ENCODE results near the gene EGFR.

EGFR gene

DNA sequence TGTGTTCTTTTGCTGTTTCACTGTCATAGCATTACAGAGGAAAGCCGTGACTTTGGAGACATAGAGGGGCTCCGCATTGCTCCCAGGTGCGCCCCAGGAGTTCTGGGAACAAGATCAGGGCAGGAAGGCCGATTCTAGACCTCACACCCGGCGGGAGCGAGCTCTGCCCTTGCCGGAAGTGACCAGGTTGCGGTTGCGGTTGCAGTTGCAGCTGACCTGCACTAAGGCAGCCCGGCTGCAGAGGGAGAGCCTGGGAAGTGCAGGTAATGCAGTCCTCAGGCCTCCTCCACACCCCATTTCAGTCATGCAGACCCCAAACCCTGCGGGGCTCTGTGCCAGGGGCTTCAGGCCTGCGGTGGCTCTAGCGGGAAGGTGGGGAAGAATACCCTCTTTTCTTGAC, 216.3 kb downstream of the EGFR start:
- Histone ChIP-seq H3K27me3 (ENCODE audit: control insufficient read depth, insufficient read depth, low read length) (no peaks in the 10 kb centered on the region), H3K9me3 (ENCODE audit: control insufficient read depth, insufficient read depth, low read depth, low read length) (no peaks in the 10 kb centered on the region), H3K36me3 (ENCODE audit: control insufficient read depth, insufficient read depth, low read length) (no peaks in the 10 kb centered on the region), H3K4me3 (ENCODE audit: low read depth, low read length) (no peak overlapping the region), H3K4me1 (ENCODE audit: control insufficient read depth, insufficient read depth, low read length) (no peaks in the 10 kb centered on the region), H3K27ac (ENCODE audit: low read depth, low read length) (no peak overlapping the region), H3K9ac (ENCODE audit: low read length) (no peak overlapping the region)

DNA sequence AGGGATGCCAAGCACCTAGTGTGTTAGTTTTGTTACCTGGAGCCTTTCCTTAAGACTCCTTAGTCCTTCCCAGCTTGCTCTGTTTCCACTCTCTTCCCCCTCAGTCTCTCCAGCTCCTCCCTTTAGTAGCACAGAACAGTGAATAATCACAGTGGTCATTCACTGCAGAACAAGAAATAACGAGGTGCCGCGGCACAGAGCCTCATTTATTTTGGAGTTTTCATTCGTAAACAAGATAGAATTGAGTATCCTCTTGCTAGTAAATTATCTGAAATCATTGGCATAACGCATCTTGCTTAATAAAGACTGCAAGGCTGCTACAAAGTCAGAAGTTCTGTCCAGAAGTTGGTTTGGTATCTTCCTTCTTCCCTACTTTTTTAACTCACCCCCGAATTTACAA, 217.0 kb downstream of the EGFR start:
- H3K9me3 ChIP-seq (ENCODE audit: control insufficient read depth, insufficient read depth, low read depth, low read length) = no peaks in the 10 kb centered on the region
- H3K27ac ChIP-seq (ENCODE audit: low read depth, low read length) = no peak overlapping the region
- no peaks in the 10 kb centered on the region for H3K36me3 ChIP-seq (ENCODE audit: control insufficient read depth, insufficient read depth, low read length)
- H3K4me1 ChIP-seq (ENCODE audit: control insufficient read depth, insufficient read depth, low read length) = no peaks in the 10 kb centered on the region
- no peak overlapping the region for H3K4me3 ChIP-seq (ENCODE audit: low read depth, low read length)
- H3K9ac ChIP-seq (ENCODE audit: low read length) = no peak overlapping the region
- H3K27me3 ChIP-seq (ENCODE audit: control insufficient read depth, insufficient read depth, low read length) = no peaks in the 10 kb centered on the region

DNA sequence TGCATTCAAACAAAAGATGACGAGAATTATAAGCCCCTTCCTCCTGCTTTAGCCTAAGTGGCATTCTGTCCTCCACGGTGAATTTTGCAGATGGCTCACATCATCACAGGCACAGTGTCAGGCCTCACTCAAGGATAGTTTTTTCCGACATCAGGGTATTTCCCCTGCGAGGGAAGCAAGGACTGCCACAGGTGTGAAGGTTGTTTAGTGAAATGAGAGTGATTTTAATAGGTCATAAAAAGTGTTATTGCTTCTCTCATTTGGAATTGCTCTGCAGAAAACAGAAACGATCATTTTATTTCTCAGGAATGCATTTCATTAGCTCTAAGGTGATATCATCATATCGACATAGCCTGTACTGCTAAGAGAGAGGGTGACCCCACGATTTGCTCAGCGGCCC, 217.7 kb downstream of the EGFR start:
- H3K4me1 ChIP-seq (ENCODE audit: control insufficient read depth, insufficient read depth, low read length) = no peaks in the 10 kb centered on the region
- H3K27ac ChIP-seq (ENCODE audit: low read depth, low read length) = no peak overlapping the region
- no peak overlapping the region for H3K9ac ChIP-seq (ENCODE audit: low read length)
- H3K4me3 ChIP-seq (ENCODE audit: low read depth, low read length) = no peak overlapping the region
- H3K36me3 ChIP-seq (ENCODE audit: control insufficient read depth, insufficient read depth, low read length) = no peaks in the 10 kb centered on the region
- H3K9me3 ChIP-seq (ENCODE audit: control insufficient read depth, insufficient read depth, low read depth, low read length) = no peaks in the 10 kb centered on the region
- no peaks in the 10 kb centered on the region for H3K27me3 ChIP-seq (ENCODE audit: control insufficient read depth, insufficient read depth, low read length)

DNA sequence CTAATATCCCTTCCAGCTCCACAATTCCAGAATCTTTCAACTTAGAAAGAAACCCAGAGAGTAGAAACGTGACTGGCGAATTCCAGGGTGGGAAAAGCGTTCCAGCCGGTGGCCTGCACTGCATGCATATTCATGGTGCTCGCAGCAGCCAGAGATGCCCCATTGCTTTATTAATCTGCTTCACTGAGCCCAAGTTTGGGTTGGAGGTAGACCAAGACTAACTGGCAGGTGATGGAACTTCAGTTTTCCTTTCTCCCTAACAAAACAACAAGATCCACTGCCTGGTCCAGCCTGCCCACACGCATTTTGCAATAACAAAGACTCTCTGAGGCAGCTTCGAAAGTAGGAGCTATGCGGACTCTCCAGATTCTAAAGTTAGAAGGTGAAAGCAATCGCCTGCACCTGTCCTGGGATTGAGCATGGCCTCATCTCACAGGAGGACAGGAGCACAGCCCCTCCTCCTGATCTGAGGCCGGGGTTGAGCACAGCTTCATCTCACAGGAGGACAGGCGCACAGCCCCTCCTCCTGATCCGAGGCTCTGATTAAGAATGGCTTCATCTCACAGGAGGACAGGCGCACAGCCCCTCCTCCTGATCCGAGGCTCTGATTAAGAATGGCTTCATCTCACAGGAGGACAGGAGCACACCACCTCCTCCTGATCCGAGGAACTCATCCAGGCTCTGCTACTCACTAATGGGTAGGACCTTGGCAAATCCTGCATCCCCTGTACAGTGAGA, 218.5 kb downstream of the EGFR start:
- Histone ChIP-seq H3K9ac (ENCODE audit: low read length) (no peak overlapping the region), H3K27ac (ENCODE audit: low read depth, low read length) (no peak overlapping the region), H3K9me3 (ENCODE audit: control insufficient read depth, insufficient read depth, low read depth, low read length) (no peaks in the 10 kb centered on the region), H3K4me1 (ENCODE audit: control insufficient read depth, insufficient read depth, low read length) (no peaks in the 10 kb centered on the region), H3K4me3 (ENCODE audit: low read depth, low read length) (no peak overlapping the region), H3K36me3 (ENCODE audit: control insufficient read depth, insufficient read depth, low read length) (no peaks in the 10 kb centered on the region), H3K27me3 (ENCODE audit: control insufficient read depth, insufficient read depth, low read length) (no peaks in the 10 kb centered on the region)

DNA sequence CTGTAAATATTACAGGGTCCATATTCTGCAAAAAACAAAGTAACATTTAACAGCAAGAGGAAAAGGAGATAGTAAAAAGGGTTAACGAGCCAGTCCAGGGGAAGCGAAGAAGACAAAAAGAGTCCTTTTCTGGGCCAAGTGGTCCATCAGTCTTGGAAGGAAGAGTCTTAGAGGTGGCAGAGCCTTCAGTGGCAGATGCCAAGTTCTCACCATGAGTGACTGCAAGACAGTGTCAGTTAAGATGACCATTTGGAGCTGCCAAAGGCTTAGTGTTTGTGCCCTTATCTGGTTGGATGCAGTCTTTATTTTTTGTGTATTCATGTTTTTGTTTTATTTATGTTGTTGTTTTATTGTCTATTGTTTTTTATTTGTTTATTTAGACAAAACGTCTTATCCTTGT, 220.6 kb downstream of the EGFR start:
- no peaks in the 10 kb centered on the region for H3K27me3 ChIP-seq (ENCODE audit: control insufficient read depth, insufficient read depth, low read length)
- H3K4me3 ChIP-seq (ENCODE audit: low read depth, low read length) = no peak overlapping the region
- no peaks in the 10 kb centered on the region for H3K9me3 ChIP-seq (ENCODE audit: control insufficient read depth, insufficient read depth, low read depth, low read length)
- no peak overlapping the region for H3K27ac ChIP-seq (ENCODE audit: low read depth, low read length)
- H3K4me1 ChIP-seq (ENCODE audit: control insufficient read depth, insufficient read depth, low read length) = no peaks in the 10 kb centered on the region
- no peak overlapping the region for H3K9ac ChIP-seq (ENCODE audit: low read length)
- no peaks in the 10 kb centered on the region for H3K36me3 ChIP-seq (ENCODE audit: control insufficient read depth, insufficient read depth, low read length)

DNA sequence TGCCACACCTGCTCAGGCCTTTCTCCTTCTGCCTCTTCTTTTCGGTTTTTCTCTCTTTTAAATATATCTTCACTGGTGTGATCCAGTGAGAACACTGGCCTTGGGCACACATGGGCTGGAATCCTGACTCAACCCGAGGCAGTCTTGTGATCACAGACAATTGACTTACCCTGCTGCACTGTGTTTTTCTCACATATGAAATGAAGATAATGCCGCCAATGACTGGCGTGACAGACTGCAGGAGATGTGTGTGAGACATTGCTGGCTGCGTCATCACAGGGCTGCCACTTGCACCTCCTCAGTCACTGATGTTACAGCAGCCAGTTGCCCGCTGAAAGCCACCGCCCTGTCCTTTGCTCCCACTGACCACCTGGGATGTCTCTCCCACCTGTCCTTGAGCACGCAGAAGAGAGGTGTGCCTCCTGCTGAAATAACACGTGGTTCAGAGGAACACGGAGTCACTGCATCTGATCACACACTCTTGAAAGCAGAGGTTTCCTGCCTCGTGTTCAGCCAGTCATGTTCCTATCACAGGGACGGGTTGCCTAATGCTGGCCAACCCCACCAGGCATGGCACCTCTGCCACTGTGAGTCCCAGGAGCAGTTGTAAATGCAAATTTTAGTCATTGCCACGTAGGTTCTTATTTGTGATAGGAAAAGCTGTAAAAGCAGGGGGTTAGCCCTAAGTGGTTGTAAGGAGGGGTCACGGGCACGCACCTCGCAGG, 221.8 kb downstream of the EGFR start:
- H3K27me3 ChIP-seq (ENCODE audit: control insufficient read depth, insufficient read depth, low read length) = no peaks in the 10 kb centered on the region

DNA sequence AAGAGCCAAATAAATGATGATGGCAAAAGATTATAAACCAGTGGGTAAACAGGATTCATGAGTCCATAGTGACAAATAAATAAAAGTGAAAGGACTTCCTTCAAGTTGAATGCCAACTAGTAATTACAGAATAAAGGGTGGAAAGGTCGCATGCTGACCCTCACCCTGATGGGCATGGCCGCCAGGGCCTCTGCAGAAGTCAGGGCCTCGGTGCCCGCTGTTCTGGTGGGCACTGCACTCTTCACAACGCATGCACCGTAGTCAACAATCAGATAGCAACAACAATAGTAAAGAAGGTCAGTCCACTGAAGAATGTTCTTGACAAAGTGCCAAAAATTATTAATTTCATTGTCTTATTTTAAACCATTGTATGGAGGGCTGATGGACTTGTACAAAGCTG, 223.1 kb downstream of the EGFR start:
- no peak overlapping the region for H3K9ac ChIP-seq (ENCODE audit: low read length)
- no peaks in the 10 kb centered on the region for H3K4me1 ChIP-seq (ENCODE audit: control insufficient read depth, insufficient read depth, low read length)
- no peaks in the 10 kb centered on the region for H3K9me3 ChIP-seq (ENCODE audit: control insufficient read depth, insufficient read depth, low read depth, low read length)
- H3K27ac ChIP-seq (ENCODE audit: low read depth, low read length) = no peak overlapping the region
- no peak overlapping the region for H3K4me3 ChIP-seq (ENCODE audit: low read depth, low read length)
- H3K27me3 ChIP-seq (ENCODE audit: control insufficient read depth, insufficient read depth, low read length) = no peaks in the 10 kb centered on the region
- no peaks in the 10 kb centered on the region for H3K36me3 ChIP-seq (ENCODE audit: control insufficient read depth, insufficient read depth, low read length)

More for the DNA sequence above, 221.8 kb downstream of the EGFR start:
- Histone ChIP-seq H3K9me3 (ENCODE audit: control insufficient read depth, insufficient read depth, low read depth, low read length) (no peaks in the 10 kb centered on the region), H3K27ac (ENCODE audit: low read depth, low read length) (no peak overlapping the region), H3K4me3 (ENCODE audit: low read depth, low read length) (no peak overlapping the region), H3K4me1 (ENCODE audit: control insufficient read depth, insufficient read depth, low read length) (no peaks in the 10 kb centered on the region), H3K36me3 (ENCODE audit: control insufficient read depth, insufficient read depth, low read length) (no peaks in the 10 kb centered on the region), H3K9ac (ENCODE audit: low read length) (no peak overlapping the region)

DNA sequence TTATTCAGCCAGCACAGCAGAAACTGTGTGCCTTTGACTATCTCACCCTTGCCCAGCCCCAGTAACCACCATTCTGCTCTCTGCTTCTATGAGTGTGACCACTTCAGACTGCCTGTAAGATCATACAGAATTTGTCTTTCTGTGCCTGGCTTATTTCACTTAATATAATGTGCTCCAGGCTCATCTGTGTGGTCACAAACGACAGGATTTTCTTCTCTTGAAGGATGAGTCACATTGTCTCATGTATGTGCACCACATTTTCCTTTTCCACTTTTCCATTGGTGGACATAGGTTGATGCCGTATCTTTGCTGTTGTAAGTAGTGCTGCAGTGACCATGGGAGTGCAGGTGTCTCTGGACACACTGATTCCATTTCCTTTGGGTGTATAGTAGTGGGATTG, 223.8 kb downstream of the EGFR start:
- no peak overlapping the region for H3K9ac ChIP-seq (ENCODE audit: low read length)
- H3K27me3 ChIP-seq (ENCODE audit: control insufficient read depth, insufficient read depth, low read length) = no peaks in the 10 kb centered on the region
- H3K4me3 ChIP-seq (ENCODE audit: low read depth, low read length) = no peak overlapping the region
- H3K4me1 ChIP-seq (ENCODE audit: control insufficient read depth, insufficient read depth, low read length) = no peaks in the 10 kb centered on the region
- no peaks in the 10 kb centered on the region for H3K36me3 ChIP-seq (ENCODE audit: control insufficient read depth, insufficient read depth, low read length)
- no peaks in the 10 kb centered on the region for H3K9me3 ChIP-seq (ENCODE audit: control insufficient read depth, insufficient read depth, low read depth, low read length)
- H3K27ac ChIP-seq (ENCODE audit: low read depth, low read length) = no peak overlapping the region

DNA sequence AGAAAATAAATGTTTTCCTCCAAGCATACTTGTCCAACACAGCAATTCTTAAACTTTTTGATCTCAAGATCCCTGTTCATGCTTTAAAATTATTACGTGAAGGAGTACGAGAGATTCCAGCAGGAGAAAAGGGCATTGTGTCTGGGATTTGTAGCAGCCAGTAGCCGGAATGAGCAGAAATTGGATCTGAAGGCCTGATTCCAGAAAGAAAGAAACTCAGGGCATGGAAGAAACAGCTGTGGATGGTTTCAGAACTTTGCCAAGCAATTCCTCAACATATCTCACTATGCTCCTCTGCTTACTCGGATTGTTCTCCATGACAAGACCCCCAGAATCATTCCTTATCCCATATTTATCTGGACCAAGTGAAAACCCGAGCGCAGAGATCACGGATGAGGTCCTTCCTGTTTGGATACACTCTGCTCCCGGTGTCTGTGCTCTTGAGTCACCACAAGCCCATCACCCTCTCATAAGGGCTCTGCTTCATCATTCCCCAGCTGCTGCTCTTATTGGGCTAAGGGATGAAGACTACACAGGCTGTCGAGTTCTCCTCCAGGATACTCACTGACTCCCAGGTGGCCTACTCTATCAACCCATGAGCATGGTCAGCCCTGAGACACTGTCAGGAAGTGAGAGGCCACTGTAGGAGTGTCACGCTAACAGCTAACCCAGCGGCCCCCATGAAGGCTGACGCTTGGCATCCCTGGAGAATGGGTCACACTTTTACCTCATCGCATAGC, 225.4 kb downstream of the EGFR start:
- H3K9me3 ChIP-seq (ENCODE audit: control insufficient read depth, insufficient read depth, low read depth, low read length) = no peaks in the 10 kb centered on the region
- H3K36me3 ChIP-seq (ENCODE audit: control insufficient read depth, insufficient read depth, low read length) = no peaks in the 10 kb centered on the region
- H3K4me3 ChIP-seq (ENCODE audit: low read depth, low read length) = no peak overlapping the region
- no peaks in the 10 kb centered on the region for H3K4me1 ChIP-seq (ENCODE audit: control insufficient read depth, insufficient read depth, low read length)
- H3K27ac ChIP-seq (ENCODE audit: low read depth, low read length) = no peak overlapping the region
- H3K9ac ChIP-seq (ENCODE audit: low read length) = no peak overlapping the region
- no peaks in the 10 kb centered on the region for H3K27me3 ChIP-seq (ENCODE audit: control insufficient read depth, insufficient read depth, low read length)

DNA sequence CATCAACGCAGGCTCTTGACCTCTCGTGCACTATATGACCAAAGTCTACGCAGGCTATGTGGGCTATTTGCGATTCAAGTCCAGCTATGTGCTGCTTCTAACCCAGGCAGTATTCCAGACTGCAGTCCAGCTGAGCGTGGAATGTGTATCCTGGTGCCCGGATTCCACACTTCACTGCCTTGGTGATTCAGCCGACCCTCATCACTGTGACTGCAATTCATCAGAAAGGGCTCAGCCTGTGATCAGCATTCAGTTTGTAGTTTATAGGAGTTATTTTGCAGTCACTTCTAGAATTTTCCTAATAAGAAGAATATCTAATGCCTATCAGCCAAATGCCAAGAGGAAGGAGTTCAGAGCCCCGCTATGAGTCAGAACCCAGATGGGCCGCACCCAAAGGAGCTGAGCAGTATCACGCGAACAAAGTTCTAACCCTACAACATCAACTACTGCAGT, 226.5 kb downstream of the EGFR start:
- Histone ChIP-seq H3K4me1 (ENCODE audit: control insufficient read depth, insufficient read depth, low read length) (no peaks in the 10 kb centered on the region), H3K9me3 (ENCODE audit: control insufficient read depth, insufficient read depth, low read depth, low read length) (no peaks in the 10 kb centered on the region), H3K36me3 (ENCODE audit: control insufficient read depth, insufficient read depth, low read length) (no peaks in the 10 kb centered on the region), H3K9ac (ENCODE audit: low read length) (no peak overlapping the region), H3K4me3 (ENCODE audit: low read depth, low read length) (no peak overlapping the region), H3K27ac (ENCODE audit: low read depth, low read length) (no peak overlapping the region), H3K27me3 (ENCODE audit: control insufficient read depth, insufficient read depth, low read length) (no peaks in the 10 kb centered on the region)

DNA sequence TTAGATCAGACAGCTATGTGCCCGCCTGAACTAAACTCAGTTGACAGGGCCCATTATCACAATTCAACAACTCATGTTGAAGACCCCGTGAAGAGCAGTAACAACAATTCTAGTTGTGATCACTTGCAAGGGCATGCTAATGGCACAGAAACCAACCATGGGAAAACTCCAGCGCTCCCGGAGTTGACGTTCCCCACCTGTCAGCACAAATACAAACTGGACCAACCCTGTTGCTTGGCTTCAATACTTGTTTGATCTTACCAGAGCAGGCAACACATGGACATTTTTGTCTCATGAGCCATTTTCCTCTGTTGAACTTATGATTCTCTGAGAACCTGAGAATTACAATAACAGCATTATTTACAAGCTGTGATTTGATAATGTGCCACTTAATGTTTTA, 227.4 kb downstream of the EGFR start:
- Histone ChIP-seq H3K27ac (ENCODE audit: low read depth, low read length) (no peak overlapping the region), H3K9ac (ENCODE audit: low read length) (no peak overlapping the region), H3K4me3 (ENCODE audit: low read depth, low read length) (no peak overlapping the region), H3K9me3 (ENCODE audit: control insufficient read depth, insufficient read depth, low read depth, low read length) (no peaks in the 10 kb centered on the region), H3K4me1 (ENCODE audit: control insufficient read depth, insufficient read depth, low read length) (no peaks in the 10 kb centered on the region), H3K27me3 (ENCODE audit: control insufficient read depth, insufficient read depth, low read length) (peaks cover 2% of the 10 kb centered on the region; the same call in 1 of the 2 replicates), H3K36me3 (ENCODE audit: control insufficient read depth, insufficient read depth, low read length) (no peaks in the 10 kb centered on the region)

Measured in HUES6 (cell line).